DMS 273 treated with DMSO at 0.1 percent for 48 hours (cell line): ENCODE data around the gene RINL.
A peak's percentile ranks its signal among the peaks of the same experiment; 100 is the strongest.

Source experiments
- DNase-seq: peaks from one replicate; lab custom pipeline; 2025; lab: John Stamatoyannopoulos, UW

The RINL gene, protein sequence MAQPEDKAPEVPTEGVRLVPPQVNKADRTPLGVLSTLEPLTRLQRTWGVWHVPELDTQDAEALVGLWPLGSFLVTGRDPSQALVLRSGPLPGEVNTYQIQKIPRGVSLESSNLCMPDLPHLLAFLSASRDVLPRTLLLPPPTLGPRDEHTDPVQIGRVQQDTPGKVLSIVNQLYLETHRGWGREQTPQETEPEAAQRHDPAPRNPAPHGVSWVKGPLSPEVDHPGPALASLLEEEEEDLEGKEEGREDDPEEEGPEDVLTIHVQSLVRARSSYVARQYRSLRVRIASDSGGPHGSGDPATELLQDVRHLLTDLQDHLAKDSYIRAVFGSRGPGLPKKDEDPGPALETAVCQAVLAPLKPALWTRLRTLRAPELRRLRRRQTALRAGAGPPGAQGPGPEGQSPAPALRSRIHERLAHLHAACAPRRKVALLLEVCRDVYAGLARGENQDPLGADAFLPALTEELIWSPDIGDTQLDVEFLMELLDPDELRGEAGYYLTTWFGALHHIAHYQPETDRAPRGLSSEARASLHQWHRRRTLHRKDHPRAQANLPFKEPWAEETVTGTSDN

DNA sequence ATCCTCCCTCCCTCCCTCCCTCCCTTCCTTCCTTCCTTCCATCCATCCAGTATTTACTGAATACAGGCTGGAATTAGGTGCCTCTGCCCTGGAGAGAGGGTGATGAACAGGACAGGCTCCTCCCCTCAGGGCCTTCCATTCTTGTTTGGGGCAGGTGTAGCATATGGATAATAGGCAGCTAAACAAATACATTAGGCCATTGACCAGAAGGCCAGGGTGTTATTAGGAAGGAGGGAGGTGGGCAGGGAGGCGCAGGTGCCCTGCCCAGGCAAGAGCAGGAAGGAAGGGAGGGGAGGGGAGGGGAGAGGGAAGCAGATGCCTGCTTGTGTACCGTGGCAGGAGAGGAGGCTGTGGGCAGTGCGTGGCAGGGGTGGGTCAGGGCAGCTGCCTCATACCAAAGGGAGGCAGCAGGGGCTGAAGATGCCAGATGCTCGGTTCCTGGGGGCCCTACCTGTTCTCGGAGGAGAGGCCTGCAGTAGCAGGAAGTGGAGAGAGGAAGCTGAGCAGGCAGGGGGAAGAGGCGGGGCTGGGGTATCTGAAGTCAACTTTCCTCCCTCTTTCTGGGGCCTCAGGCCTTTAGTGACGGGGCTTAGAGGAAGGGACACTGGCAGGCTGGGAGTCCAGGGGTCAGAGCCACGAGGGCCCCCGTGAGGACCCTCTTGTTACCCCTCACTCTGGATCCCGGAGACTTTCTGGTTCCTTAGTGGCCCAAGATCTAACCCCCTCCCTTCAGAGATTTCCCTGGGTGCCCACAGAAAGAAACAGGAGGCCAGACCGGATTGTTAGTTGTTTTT is at the start of gene RINL:
TSS of gene RINL (minus strand) at position 495 of the 794 bp plus-strand sequence. CDS start 1,533 bp downstream, outside the sequence.
- DNase-seq, result peak; percentile 26

- no peak for DNase-seq
Observed at GRCh38 chr19:38924388-38924787, 46.3 kb upstream of the RINL start.

DNA sequence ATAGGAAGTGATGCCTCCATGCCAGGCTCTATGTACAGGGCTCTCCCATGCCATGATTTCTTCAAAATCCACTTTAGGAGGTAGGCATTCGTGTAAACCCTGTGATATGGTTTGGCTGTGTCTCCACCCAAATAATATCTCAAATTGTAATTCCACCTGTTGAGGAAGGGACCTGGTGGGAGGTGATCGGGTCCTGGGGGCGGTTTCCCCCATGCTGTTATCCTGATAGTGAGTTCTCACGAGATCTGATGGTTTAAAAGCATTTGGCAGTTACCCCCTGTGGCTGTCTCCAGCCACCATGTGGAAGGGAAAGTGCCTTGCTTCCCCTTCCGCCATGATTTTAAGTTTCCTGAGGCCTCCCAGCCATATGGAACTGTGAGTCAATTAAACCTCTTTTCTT is 44.4 kb upstream of the RINL start:
- DNase-seq, result no peak

- no peak for DNase-seq
Observed at GRCh38 chr19:38921420-38922274, 43.6 kb upstream of the RINL start.

- no peak for DNase-seq
Observed at GRCh38 chr19:38920602-38921419, 42.7 kb upstream of the RINL start.

DNA sequence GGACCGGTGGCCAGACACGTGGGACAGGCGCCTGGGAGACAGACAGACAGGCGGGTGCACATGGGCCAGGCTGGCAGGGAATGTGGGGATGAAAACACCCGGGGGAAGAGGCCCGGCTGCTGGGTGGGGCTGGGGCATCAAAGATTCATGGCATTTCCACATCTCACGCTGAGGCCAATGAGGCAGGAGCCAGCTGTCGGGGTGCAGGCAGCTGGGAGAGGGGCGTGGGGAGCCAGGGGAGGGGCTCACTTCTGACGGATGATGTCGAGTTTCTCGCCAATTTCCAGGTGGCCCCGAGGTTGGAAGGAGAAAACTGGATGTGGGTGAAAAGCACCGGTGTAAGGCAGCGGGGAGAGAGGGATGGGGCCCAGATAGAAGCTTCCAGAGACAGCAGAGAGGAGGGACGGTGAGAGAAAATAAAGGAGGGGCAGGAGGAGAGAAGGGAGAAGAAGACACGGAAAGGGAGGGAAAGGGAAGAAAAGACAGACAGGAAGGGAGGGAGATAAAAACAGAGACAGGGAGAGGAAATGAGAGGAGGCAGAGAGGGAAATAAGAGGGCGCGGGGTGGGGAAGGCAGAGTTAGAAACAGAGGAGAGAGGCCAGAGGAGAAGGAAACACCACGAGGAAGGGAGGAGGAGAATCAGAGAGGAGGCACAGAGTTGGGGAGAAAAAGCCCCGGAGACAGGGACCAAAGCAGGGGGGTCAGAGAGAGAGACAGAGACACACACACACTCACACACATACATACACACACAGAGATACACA is 41.9 kb upstream of the RINL start:
- no peak for DNase-seq

GRCh38 chr19:38918526-38918925 is 40.5 kb upstream of the RINL start:
- no peak for DNase-seq

DNA sequence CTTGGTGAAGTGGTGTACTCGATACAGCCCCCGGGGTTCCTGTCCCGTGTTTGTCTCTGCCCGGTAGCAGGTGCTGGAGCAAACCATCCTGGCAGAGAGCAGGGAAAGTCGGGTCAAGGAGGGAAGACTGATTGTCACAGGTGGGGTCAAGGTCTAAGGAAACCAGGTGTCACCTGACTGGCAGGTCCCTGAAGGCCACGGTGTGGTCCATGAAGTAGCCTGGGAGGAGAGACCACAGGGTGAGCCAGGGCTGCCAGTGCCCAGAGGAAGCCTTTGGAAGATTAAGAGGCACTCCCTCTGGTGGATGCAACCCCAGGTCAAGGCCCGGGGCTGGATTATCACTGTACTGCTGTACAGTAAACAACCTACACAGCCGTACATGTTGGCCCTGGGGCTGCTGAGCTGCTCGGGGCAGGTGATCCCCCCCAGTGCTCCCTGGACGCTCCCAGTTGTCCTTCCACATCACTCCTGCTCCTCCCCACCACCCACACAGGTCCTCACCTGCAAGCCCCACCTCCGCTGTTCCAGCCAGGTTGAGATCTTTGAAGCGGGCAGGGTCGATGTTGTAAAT is 39.9 kb upstream of the RINL start:
- no peak for DNase-seq

- DNase-seq, result no peak
Observed at GRCh38 chr19:38917516-38917915, 39.4 kb upstream of the RINL start.

- no peak for DNase-seq
Observed at GRCh38 chr19:38915329-38916321, 37.5 kb upstream of the RINL start.

GRCh38 chr19:38913958-38914357 is 35.9 kb upstream of the RINL start:
- DNase-seq, result no peak

GRCh38 chr19:38912600-38913514 is 34.8 kb upstream of the RINL start:
- no peak for DNase-seq

DNA sequence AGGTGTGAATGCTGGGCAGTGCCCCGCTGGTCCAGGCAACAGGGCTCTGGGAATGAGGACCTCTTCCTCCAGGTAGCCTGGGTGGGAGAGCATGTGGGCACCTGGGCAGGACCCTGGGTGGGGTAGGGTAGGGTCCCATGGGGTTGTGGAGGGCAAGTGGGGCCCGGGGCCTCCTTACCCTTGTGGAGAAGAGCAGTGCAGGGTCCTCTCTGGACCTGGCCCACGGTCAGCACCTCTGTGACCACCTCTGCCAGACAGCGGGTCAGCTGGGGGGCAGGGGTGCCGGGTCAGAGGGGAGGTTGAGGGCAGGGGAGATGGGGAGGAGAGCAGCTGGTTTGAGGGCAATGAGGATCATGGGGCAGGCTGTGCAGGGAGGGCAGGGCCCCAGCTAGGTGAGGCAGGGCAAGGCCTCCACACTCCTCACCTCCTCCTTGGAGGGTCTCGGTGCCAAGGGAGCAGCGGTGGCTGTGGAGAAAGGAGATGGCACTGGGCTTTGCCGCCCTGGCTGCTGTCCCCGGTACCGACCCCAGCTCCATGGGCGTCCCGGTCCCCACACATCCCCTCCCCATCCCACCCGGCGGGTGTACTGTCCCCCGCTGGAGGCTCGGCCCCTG is 33.4 kb upstream of the RINL start:
- DNase-seq, result no peak

GRCh38 chr19:38910488-38910887 is 32.4 kb upstream of the RINL start:
- no peak for DNase-seq

GRCh38 chr19:38908911-38909310 is 30.8 kb upstream of the RINL start:
- no peak for DNase-seq

GRCh38 chr19:38907670-38908069 is 29.6 kb upstream of the RINL start:
- no peak for DNase-seq

DNA sequence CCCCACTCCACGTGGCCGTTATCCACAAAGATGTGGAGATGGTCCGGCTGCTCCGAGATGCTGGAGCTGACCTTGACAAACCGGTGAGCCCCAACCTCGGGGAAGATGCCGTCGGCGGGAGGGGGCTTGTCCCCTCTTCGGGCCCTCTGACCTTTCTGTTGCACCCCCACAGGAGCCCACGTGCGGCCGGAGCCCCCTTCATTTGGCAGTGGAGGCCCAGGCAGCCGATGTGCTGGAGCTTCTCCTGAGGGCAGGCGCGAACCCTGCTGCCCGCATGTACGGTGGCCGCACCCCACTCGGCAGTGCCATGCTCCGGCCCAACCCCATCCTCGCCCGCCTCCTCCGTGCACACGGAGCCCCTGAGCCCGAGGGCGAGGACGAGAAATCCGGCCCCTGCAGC is 29.2 kb upstream of the RINL start:
- no peak for DNase-seq
